ENCODE data around the gene MRI1. TPM values are rescaled to one million over a fixed set of nuclear protein-coding genes. Genes with fewer than 3 reads are reported as not detected.

Gene MRI1
- total and polyA plus RNA-seq, 8 donors = 14.4 to 35.1 (median 17.4) TPM

- WGBS, 2 donors = 0% methylated on average over 6 to 8 of the region's 8 CpGs
- peak overlapping the region; percentile 81 to 91 (median 88) for H3K27ac ChIP-seq
- ATAC-seq (peak; percentile 46 to 62 (median 50)), DNase-seq (peak in 5 of 6 donors; percentile 76 to 85 (median 82)), FAIRE-seq (no peak)
- intact Hi-C loops (cut with DNase I) = no loop called here
- H3K27me3 ChIP-seq = no peaks in the 10 kb centered on the region
- peak overlapping the region; percentile 45 to 80 (median 50) for H3K4me3 ChIP-seq
- no peaks in the 10 kb centered on the region for H3K36me3 ChIP-seq
- H3K4me1 ChIP-seq = peaks cover 0 to 10% (median 9%) of the 10 kb centered on the region in 3 donors
- H3K9me3 ChIP-seq = no peaks in the 10 kb centered on the region
- TF ChIP-seq CTCF (IDR thresholded peaks at IDR 0.05) = no peak
Observed at GRCh38 chr19:13794398-13794756, 30.1 kb downstream of the MRI1 start.

DNA sequence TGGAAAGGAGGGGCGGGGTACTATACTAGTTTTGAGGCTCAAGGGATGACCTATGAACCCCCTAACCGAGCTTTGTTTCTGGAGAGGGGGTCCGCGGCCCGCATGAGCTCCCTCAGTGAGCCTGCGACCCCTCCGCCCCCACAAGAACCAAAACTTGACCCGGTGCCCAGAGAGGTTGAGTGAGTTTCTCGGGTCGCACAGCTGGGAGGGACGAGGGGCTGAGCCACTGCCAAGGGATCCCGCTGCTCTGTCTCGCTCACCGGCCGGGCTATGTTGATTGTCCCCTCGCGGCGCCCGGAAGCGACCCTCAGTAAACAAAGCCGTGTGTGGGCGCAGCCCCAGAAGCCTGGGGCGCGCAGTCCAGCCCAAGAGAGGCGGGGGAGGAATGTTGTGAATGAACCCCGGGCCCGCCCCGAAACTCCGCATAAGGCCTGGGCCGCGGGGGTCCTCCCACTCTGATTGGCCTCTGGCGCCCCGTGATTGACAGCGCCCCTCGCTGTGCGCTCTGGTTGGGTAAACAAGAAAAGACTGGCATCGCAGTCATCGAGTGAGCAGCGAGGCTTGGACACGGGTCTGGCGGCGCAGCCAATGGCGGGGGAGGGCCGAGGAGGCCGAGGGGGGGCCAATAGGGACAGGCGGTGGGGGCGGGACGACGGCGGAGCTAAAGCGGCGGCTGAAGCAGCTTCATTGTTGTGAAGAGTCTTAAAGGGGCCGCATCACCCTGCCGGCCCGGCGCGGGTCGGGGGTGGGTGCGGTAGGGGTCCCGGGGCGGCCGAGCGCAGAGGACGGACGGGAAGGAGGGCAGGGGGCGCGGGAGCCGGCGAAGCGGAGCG, 30.7 kb downstream of the MRI1 start, which contains the start of gene ZSWIM4:
Gene ZSWIM4, plus strand, starts transcription at position 687 of the 833 bp plus-strand sequence. CDS start 206 bp downstream, outside the sequence.
- ATAC-seq (peak; percentile 95 to 97 (median 97)), FAIRE-seq (peak; percentile 5), DNase-seq (peak; percentile 96 to 100 (median 99))
- H3K36me3 ChIP-seq = no peaks in the 10 kb centered on the region
- no peak for TF ChIP-seq CTCF (IDR thresholded peaks at IDR 0.05)
- no peaks in the 10 kb centered on the region for H3K27me3 ChIP-seq
- intact Hi-C loops (cut with DNase I) = no loop called here
- peaks cover 0 to 10% (median 9%) of the 10 kb centered on the region in 3 donors for H3K4me1 ChIP-seq
- peak within 1 kb of the TSS; percentile 81 to 95 (median 88) for H3K27ac ChIP-seq
- no peaks in the 10 kb centered on the region for H3K9me3 ChIP-seq
- 1% methylated on average over 54 to 71 of the region's 71 CpGs for WGBS, 2 donors
- H3K4me3 ChIP-seq = peak within 1 kb of the TSS; percentile 49 to 80 (median 69)

DNA sequence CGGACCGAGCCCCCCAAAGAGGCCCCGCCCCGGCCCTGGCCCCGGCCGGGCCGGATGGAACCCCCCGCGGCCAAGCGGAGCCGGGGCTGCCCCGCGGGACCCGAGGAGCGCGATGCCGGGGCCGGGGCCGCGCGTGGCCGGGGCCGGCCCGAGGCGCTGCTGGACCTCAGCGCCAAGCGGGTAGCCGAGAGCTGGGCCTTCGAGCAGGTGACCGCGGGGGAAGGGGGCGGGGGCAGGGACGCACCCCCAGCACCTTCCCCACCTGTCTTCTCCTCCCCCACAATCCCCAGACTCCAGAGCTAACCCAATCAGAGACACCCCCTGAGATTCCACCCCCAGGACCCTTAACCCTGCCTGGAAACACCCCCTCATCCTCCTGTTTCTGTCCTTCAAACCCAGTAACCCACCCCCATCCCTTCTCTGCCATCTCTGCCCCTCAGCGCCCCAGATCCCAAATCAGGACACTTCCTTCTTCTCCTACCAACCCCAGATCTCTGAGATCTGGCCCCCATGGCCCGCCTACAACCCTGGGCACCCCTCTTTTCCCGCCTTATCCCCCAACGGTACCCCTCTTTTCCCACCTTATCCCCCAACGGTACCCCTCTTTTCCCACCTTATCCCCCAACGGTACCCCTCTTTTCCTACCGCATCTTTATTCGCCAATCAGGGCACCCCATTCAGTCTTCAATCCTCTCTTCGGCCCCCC, 31.4 kb downstream of the MRI1 start:
- peak overlapping the region; percentile 49 to 80 (median 69) for H3K4me3 ChIP-seq
- no peaks in the 10 kb centered on the region for H3K27me3 ChIP-seq
- 6 to 11% methylated on average over 22 to 42 of the region's 42 CpGs for WGBS, 2 donors
- H3K9me3 ChIP-seq = no peaks in the 10 kb centered on the region
- no peaks in the 10 kb centered on the region for H3K36me3 ChIP-seq
- TF ChIP-seq CTCF (IDR thresholded peaks at IDR 0.05) = no peak
- DNase-seq (peak in 4 of 6 donors; percentile 32 to 69 (median 54)), ATAC-seq (peak in 2 of 4 donors; percentile 0 to 2), FAIRE-seq (no peak)
- intact Hi-C loops (cut with DNase I) = no loop called here
- peak overlapping the region; percentile 53 to 95 (median 88) for H3K27ac ChIP-seq
- H3K4me1 ChIP-seq = peaks cover 0 to 10% (median 9%) of the 10 kb centered on the region in 3 donors

GRCh38 chr19:13796301-13797057, 32.2 kb downstream of the MRI1 start:
- FAIRE-seq = no peak
- H3K9me3 ChIP-seq = no peaks in the 10 kb centered on the region
- peak overlapping the region; percentile 22 to 95 (median 55) for H3K27ac ChIP-seq
- H3K27me3 ChIP-seq = no peaks in the 10 kb centered on the region
- intact Hi-C loops (cut with DNase I) = no loop called here
- H3K4me1 ChIP-seq = peaks cover 0 to 10% (median 9%) of the 10 kb centered on the region in 3 donors
- WGBS, 2 donors = 19 to 24% methylated on average over 12 of the region's 12 CpGs
- peak in 3 of 6 donors; percentile 45 to 60 (median 54) for DNase-seq
- ATAC-seq = peak in 2 of 4 donors; percentile 20 to 33
- no peaks in the 10 kb centered on the region for H3K36me3 ChIP-seq
- no peak for TF ChIP-seq CTCF (IDR thresholded peaks at IDR 0.05)
- peak overlapping the region in 2 of 4 donors; percentile 49 to 80 for H3K4me3 ChIP-seq

All from pancreas (tissue), 10 donors.